ENCODE results near the gene XRN2.

GRCh38 chr20:21344206-21344900 is 41.2 kb downstream of the XRN2 start:
- TF ChIP-seq CTCF (IDR thresholded peaks at IDR 0.05) (no peak), EP300 (IDR thresholded peaks at IDR 0.05) (no peak)

Measured in ovary (tissue), 3 donors.